ELR (cell line): ENCODE data around the gene SFRP2.

Experiments
- DNase-seq: peaks from one replicate; pipeline ENCODE4 v3.0.0-alpha.2; 2015; ENCODE audit warnings: low read depth

Gene SFRP2

GRCh38 chr4:153766758-153767157, 22.1 kb downstream of the SFRP2 start:
- DNase-seq = no peak

DNA sequence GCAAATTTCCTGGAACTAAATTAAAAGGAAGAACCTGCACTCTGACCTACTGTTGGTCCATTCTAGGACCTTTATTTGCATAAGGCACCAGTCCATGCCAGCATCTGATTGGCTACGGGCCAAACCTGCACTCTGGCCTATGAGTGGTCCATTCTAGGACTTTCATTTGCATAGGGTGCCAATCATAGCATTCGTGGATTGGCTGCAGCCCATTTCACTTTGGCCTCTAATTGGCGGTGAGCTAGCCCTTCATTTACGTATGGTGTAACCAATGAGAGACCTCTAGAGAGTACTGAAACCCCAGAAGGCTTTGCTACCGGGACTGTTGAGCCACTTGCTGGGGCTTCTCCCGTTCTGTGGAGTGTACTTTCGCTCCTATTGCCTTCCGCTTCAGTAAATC, 23.0 kb downstream of the SFRP2 start:
- no peak for DNase-seq

DNA sequence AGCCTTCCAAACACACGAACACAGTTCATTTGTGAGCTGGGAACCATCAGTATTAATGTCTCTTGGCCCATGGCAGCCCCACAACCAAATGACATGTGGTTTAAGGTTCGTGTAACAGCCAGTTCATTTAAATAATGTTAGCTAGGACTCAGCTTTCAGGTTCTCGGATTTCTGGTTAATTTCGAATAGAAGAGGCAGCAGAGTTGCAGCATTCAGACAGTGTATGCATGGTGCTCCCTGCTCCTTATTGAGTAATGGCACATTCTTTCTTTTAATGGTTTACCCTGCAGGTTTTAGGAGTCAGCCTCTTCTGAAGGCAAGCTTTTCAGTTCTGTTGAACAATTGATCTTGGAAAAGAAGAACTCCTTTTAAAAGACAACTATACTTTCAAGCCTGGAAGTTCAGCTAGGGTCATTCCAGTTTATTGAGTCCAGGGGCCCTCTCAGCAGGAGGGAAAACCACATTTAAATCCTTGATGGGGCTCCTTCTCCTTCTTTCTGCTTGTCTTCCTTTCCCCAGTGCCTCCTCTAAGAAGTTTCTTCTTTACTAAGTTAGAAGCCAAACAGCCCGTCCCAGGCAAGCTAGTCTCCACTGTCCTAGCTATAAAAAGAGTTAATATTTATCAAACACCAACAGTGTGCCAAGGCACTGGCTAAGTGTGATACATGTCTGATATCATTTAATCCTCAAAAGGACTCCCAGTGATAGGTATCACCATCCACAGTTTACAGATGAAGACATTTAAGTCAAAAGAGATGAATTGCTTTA, 24.1 kb downstream of the SFRP2 start:
- DNase-seq = no peak

- DNase-seq = peak; percentile 30
Measured at GRCh38 chr4:153763404-153763803, 25.5 kb downstream of the SFRP2 start.

DNA sequence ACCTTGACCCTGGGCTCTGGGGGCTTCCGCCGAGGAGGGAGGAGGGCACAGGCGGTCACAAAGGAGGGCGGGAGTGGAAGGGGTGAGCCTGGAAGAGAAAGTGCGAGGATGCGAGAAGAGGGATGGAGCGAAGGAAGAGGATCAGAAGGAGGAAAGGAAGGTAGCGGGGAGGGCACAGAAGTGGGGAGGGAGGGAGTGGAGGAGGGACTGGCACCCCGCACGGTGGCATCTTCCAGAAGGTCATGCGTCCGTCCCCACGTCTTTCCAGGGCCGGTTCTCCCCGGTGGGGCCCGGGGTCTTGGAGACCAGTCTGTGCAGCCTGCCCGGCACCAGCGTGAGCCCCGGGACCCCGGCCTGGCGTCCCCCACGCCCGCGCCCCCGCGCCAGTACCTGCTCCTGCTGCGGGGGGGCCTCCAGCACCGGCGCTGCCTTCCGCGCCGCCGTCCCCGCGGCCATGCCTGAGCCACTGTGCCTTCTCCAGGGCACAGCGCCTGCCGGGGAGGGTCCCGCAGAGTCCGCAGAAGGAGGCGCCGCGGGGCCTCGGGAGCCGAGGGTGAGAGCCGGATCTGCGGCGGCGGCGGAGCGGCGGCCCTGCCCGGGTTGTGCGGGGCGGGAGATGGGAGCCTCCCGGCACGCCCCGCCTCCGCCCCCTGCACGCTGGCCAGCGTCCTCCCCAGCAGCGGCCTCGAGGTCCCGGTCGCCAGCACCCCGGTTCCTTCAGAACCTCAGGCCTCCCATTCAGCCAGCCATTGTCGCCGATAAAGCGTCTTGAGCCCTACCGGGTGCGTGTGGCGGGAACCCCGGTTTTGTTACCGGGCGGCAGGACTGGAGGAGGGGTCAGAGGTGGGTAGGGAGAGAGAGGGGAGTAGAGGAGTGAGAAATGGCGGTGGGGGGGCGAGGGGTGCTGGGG, 29.2 kb downstream of the SFRP2 start, which contains the start of gene RNF175:
TSS of gene RNF175 (minus strand) at position 618 of the 910 bp plus-strand sequence. CDS start at position 456, 162 bp downstream.
- peak; percentile 14 for DNase-seq

- no peak for DNase-seq
Measured at GRCh38 chr4:153758688-153759406, 30.0 kb downstream of the SFRP2 start.

- DNase-seq = no peak
Measured at GRCh38 chr4:153758136-153758535, 30.7 kb downstream of the SFRP2 start.

GRCh38 chr4:153757407-153757806, 31.5 kb downstream of the SFRP2 start:
- no peak for DNase-seq

- DNase-seq = no peak
Measured at GRCh38 chr4:153755186-153755585, 33.7 kb downstream of the SFRP2 start.

DNA sequence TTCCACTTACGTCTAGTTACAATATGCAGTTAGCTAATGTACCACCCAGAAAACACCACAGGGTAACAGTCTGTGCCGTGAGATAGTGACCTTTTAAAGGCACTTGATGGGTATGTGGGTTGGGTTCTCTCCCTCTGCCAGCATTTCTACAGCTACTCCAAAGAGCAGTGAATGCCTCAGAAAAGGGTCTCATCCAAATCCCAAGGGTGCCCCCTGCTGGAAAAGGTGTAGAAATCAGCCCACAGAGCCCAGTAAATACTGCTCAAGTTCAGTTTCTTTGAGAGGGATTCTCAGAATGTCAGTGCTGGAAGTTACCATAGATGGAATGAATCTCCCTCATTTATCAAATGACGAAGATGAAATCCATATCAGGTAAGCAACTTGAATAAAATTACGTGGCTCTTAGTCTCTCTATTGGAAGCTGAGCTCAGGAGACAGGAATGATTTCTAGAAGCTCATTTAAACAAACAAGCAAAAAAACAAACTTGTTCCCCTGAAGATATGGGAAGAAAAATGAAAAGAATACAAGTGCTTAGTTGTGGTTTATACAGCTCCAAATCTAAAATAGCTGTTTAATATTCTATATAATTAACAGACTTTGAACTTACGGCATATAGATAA, 38.6 kb downstream of the SFRP2 start:
- DNase-seq = peak; percentile 72

GRCh38 chr4:153748378-153748777, 40.5 kb downstream of the SFRP2 start:
- peak; percentile 59 for DNase-seq

- no peak for DNase-seq
Measured at GRCh38 chr4:153747406-153747955, 41.4 kb downstream of the SFRP2 start.

- DNase-seq = no peak
Measured at GRCh38 chr4:153745651-153746050, 43.2 kb downstream of the SFRP2 start.

DNA sequence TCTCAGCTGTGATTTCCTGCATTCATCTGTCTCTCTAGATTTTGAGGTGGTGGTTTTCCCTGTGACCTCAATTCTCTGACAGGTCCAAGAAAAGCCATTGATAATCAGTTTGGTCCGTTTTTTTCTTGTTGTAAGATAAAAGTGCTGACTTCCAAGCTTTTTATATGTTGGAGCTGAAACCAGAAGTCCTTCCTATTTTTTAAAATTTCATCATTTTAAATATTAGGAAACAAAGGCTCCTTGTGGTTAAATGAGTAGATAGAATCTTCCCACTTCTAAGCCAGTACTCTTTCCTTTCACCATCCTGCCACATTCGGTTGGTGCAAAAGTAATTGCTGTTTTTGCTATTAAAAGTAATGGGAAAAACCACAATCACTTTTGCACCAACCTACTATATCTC, 47.3 kb downstream of the SFRP2 start:
- no peak for DNase-seq

GRCh38 chr4:153735906-153736461, 52.9 kb downstream of the SFRP2 start:
- DNase-seq = no peak

GRCh38 chr4:153733751-153734448, 55.0 kb downstream of the SFRP2 start:
- no peak for DNase-seq

- peak; percentile 64 for DNase-seq
Measured at GRCh38 chr4:153731239-153731638, 57.6 kb downstream of the SFRP2 start.
